HepG2 (cell line): ENCODE data around the gene DNAJC5. TPM values are rescaled to one million over a fixed set of nuclear protein-coding genes. Genes with fewer than 3 reads are reported as not detected.

Experiments
- BCL6 ChIP-seq: IDR thresholded peaks from 2 replicates; pipeline ENCODE4 v1.6.1; 2016; ENCODE audit warnings: missing genetic modification reagents, missing compliant biosample characterization
- CBX1 ChIP-seq: IDR thresholded peaks from one replicate; pipeline ENCODE4 v1.6.1; 2016; ENCODE audit warnings: antibody characterized with exemption, low read depth
- CREB3 ChIP-seq: sonication (generic); formaldehyde crosslinking; IDR thresholded peaks from 2 replicates; pipeline ENCODE4 v1.5.0; 2020; ENCODE audit warnings: missing genetic modification reagents
- HNF1B ChIP-seq: sonication (generic); formaldehyde crosslinking; IDR thresholded peaks from 2 replicates; pipeline ENCODE4 v1.5.1; 2020; ENCODE audit warnings: mild to moderate bottlenecking, moderate library complexity, missing genetic modification reagents
- HNF4G ChIP-seq, 2 experiments: sonication (generic) in 1 of 2; formaldehyde crosslinking in 1 of 2; IDR thresholded peaks; 2 replicates each; pipeline versions ENCODE4 v1.4.0 to v1.6.1; 2011 to 2020; ENCODE audit warnings: borderline replicate concordance in 2 of 2, low read depth in 2 of 2, mild to moderate bottlenecking in 2 of 2, low read length in 1 of 2, missing genetic modification reagents in 1 of 2, moderate library complexity in 1 of 2
- KDM1A ChIP-seq: IDR thresholded peaks from 2 replicates; pipeline ENCODE4 v1.6.1; 2016; ENCODE audit warnings: missing compliant biosample characterization
- NCOA2 ChIP-seq: sonication (generic); formaldehyde crosslinking; IDR thresholded peaks from 2 replicates; pipeline ENCODE4 v1.8.0; 2022; ENCODE audit warnings: inconsistent platforms
- NFRKB ChIP-seq: fragments of 450-650 bp; IDR thresholded peaks from 2 replicates; pipeline ENCODE4 v1.6.1; 2017
- NR1H2 ChIP-seq: sonication (generic); formaldehyde crosslinking; IDR thresholded peaks from 2 replicates; pipeline ENCODE4 v1.8.1; 2022; ENCODE audit warnings: low read depth, missing genetic modification reagents, borderline replicate concordance
- NR2F2 ChIP-seq: IDR thresholded peaks from 2 replicates; pipeline ENCODE4 v1.6.1; 2012; ENCODE audit warnings: low read depth, inconsistent platforms, borderline replicate concordance
- REXO4 ChIP-seq: sonication (generic); formaldehyde crosslinking; IDR thresholded peaks from 2 replicates; pipeline ENCODE4 v1.8.0; 2022; ENCODE audit warnings: missing genetic modification reagents, mild to moderate bottlenecking, borderline replicate concordance
- RFXANK ChIP-seq: IDR thresholded peaks from 2 replicates; pipeline ENCODE4 v1.6.1; 2016
- SIX4 ChIP-seq: sonication (generic); formaldehyde crosslinking; IDR thresholded peaks from 2 replicates; pipeline ENCODE4 v1.4.0; 2020; ENCODE audit warnings: missing genetic modification reagents
- SMARCE1 ChIP-seq: fragments of 450-650 bp; IDR thresholded peaks from 2 replicates; pipeline ENCODE4 v1.6.1; 2017; ENCODE audit warnings: borderline replicate concordance
- SP5 ChIP-seq: IDR thresholded peaks from 2 replicates; pipeline ENCODE4 v1.6.1; 2016; ENCODE audit warnings: low read depth, borderline replicate concordance
- ZBTB20 ChIP-seq: sonication (generic); formaldehyde crosslinking; IDR thresholded peaks from 2 replicates; pipeline ENCODE4 v1.8.1; 2023; ENCODE audit warnings: missing genetic modification reagents, low read depth, mild to moderate bottlenecking, borderline replicate concordance
- ZFP82 ChIP-seq: sonication (generic); formaldehyde crosslinking; IDR thresholded peaks from 2 replicates; pipeline ENCODE4 v1.5.1; 2020; ENCODE audit warnings: mild to moderate bottlenecking, missing genetic modification reagents, borderline replicate concordance
- ZFP91 ChIP-seq: sonication (generic); formaldehyde crosslinking; IDR thresholded peaks from 2 replicates; pipeline ENCODE4 v1.9.0; 2022; ENCODE audit warnings: missing genetic modification reagents, mild to moderate bottlenecking, borderline replicate concordance
- ZIK1 ChIP-seq: sonication (generic); formaldehyde crosslinking; IDR thresholded peaks from 2 replicates; pipeline ENCODE4 v1.5.0; 2020; ENCODE audit warnings: mild to moderate bottlenecking, low read depth, missing genetic modification reagents, borderline replicate concordance
- ZNF143 ChIP-seq: sonication (generic); formaldehyde crosslinking; IDR thresholded peaks from 2 replicates; pipeline ENCODE4 v1.4.0; 2020; ENCODE audit warnings: missing genetic modification reagents
- ZNF512 ChIP-seq: sonication (generic); formaldehyde crosslinking; IDR thresholded peaks from 2 replicates; pipeline ENCODE4 v1.4.0; 2020; ENCODE audit warnings: mild to moderate bottlenecking, missing genetic modification reagents
- ZNF709 ChIP-seq: sonication (generic); formaldehyde crosslinking; IDR thresholded peaks from 2 replicates; pipeline ENCODE4 v1.5.0; 2020; ENCODE audit warnings: mild to moderate bottlenecking, missing genetic modification reagents
- ZNF776 ChIP-seq: sonication (generic); formaldehyde crosslinking; IDR thresholded peaks from 2 replicates; pipeline ENCODE4 v1.4.0; 2020; ENCODE audit warnings: mild to moderate bottlenecking, missing genetic modification reagents
- polyA plus RNA-seq, 8 experiments: library from polyadenylated mRNA; depleted of rRNA in 3 of 8; stranded (reverse) in 7 of 8; unstranded in 1 of 8; fragments of >200 nt; fragmentation: Illumina TruSeq in 4 of 8; extraction: Trizol in 4 of 8; gene quantifications; 2 replicates each; pipeline versions ENCODE4 v1.2.1 to v1.2.3, GENCODE V29; 2011 to 2016; ENCODE audit warnings: low read depth in 4 of 8, missing spikeins in 1 of 8, mixed read lengths in 1 of 8; ENCODE audit not compliant: insufficient read depth in 1 of 8
- total RNA-seq, 5 experiments: library from RNA; depleted of rRNA; stranded (reverse); fragments of >200 nt; fragmentation: Illumina TruSeq; extraction: Trizol; gene quantifications; 2 replicates each; pipeline ENCODE4 v1.2.3, GENCODE V29; 2016; ENCODE audit warnings: low read depth in 1 of 5

The DNAJC5 gene
- total and polyA plus RNA-seq, 2 of the 13 experiments (the other 11 are each of a cell fraction or from before 2014, with no cell fraction given) = 42.8 to 64.5 TPM

GRCh38 chr20:63979557-63980316 is 84.8 kb downstream of the DNAJC5 start, which contains the start of gene SAMD10 (continued):
- TF ChIP-seq CREB3 (CRISPR knock-in tag) (no peak), ZIK1 (CRISPR knock-in tag) (peak; percentile 50; the same call in 1 of the 2 replicates), CBX1 (no peak), SMARCE1 (no peak), NR2F2 (no peak), ZNF143 (CRISPR knock-in tag) (peak; percentile 13; the same call in 1 of the 2 replicates), NFRKB (no peak), REXO4 (CRISPR knock-in tag) (0 out of 2 replicates have a peak, but pooled peaks have one; percentile 25), ZBTB20 (no peak), ZNF709 (CRISPR knock-in tag) (peak; percentile 77), NCOA2 (CRISPR knock-in tag) (peak; percentile 41; the same call in 1 of the 2 replicates), KDM1A (CRISPR knock-in tag) (no peak), HNF1B (CRISPR knock-in tag) (peak; percentile 42; the same call in 1 of the 2 replicates), SIX4 (CRISPR knock-in tag) (no peak), BCL6 (CRISPR knock-in tag) (peak; percentile 12; the same call in 1 of the 2 replicates), ZNF776 (CRISPR knock-in tag) (peak; percentile 85; the same call in 1 of the 2 replicates), ZFP82 (no peak), HNF4G (IDR thresholded peaks at IDR 0.05; ENCODE audit: borderline replicate concordance, low read depth, low read length) (no peak), HNF4G (CRISPR knock-in tag; IDR thresholded peaks at IDR 0.05; ENCODE audit: borderline replicate concordance, low read depth) (peak; percentile 30; the same call in 1 of the 2 replicates), ZNF512 (CRISPR knock-in tag) (no peak), RFXANK (CRISPR knock-in tag) (peak; percentile 50; the same call in 1 of the 2 replicates), SP5 (peak; percentile 15; the same call in 1 of the 2 replicates), NR1H2 (peak; percentile 47; the same call in 1 of the 2 replicates), ZFP91 (CRISPR knock-in tag) (0 out of 2 replicates have a peak, but pooled peaks have one; percentile 2)
